CD4-positive, alpha-beta T cell (primary cell): ENCODE results near the gene SCYGR5. TPM values are rescaled to one million over a fixed set of nuclear protein-coding genes. Genes with fewer than 3 reads are reported as not detected.

Experiments
- ATAC-seq: fragments of 200-7000 bp; cut with Tn5 transposase; one replicate; pipeline ENCODE4 v1.10.0; 2022; ENCODE audit warnings: mild to moderate bottlenecking; ENCODE audit not compliant: poor library complexity
- CTCF ChIA-PET: fragments of 350-600 bp; sonication (Branson Sonifier 250); formaldehyde crosslinking; loops from one replicate; lab custom pipeline; 2021; ENCODE audit warnings: antibody characterized with exemption, inconsistent platforms; lab: Charles Lee
- POLR2A ChIA-PET: fragments of 350-600 bp; sonication (Branson Sonifier 250); formaldehyde crosslinking; loops from one replicate; lab custom pipeline; 2021; ENCODE audit warnings: antibody characterized with exemption, inconsistent platforms; lab: Charles Lee
- DNase-seq, 14 experiments: peaks; one replicate each; pipeline ENCODE4 v3.0.0-alpha.2; 2013 to 2020; ENCODE audit warnings: mixed read lengths in 2 of 14
- H3K27ac ChIP-seq, 2 donors: one replicate each; pipeline versions ENCODE4 v1.5.1 to v1.7.0; 2013; ENCODE audit warnings: low read length in 2 of 2, low read depth in 1 of 2, mild to moderate bottlenecking in 1 of 2
- H3K27me3 ChIP-seq, 2 experiments: 1 replicate in 1 of 2; 2 replicates in 1 of 2; pipeline versions ENCODE4 v1.6.1 to v1.7.0; 2013; ENCODE audit warnings: low read length in 2 of 2, control low read depth in 1 of 2, mild to moderate bottlenecking in 1 of 2, moderate library complexity in 1 of 2; ENCODE audit not compliant: insufficient read depth in 2 of 2, control insufficient read depth in 1 of 2
- H3K36me3 ChIP-seq: one replicate; pipeline ENCODE4 v1.6.1; 2013; ENCODE audit warnings: low read length, control low read depth; ENCODE audit not compliant: insufficient read depth
- H3K4me1 ChIP-seq: one replicate; pipeline ENCODE4 v1.6.1; 2013; ENCODE audit warnings: low read length, control low read depth; ENCODE audit not compliant: insufficient read depth
- H3K4me3 ChIP-seq: one replicate; pipeline ENCODE4 v1.5.1; 2013; ENCODE audit warnings: mild to moderate bottlenecking, low read length, moderate library complexity
- H3K9me3 ChIP-seq, 2 experiments: 1 replicate in 1 of 2; 2 replicates in 1 of 2; pipeline versions ENCODE4 v1.6.1 to v1.7.0; 2013; ENCODE audit warnings: low read length in 2 of 2, mild to moderate bottlenecking in 2 of 2, control low read depth in 1 of 2, moderate library complexity in 1 of 2; ENCODE audit not compliant: control insufficient read depth in 1 of 2, insufficient read depth in 1 of 2
- H3K27ac Mint-ChIP-seq: one replicate; pipeline ENCODE4 v1.8.0; 2020; ENCODE audit warnings: mixed read lengths
- H3K27me3 Mint-ChIP-seq: one replicate; pipeline ENCODE4 v1.8.0; 2021; ENCODE audit warnings: mixed read lengths
- H3K36me3 Mint-ChIP-seq: one replicate; pipeline ENCODE4 v1.8.0; 2021; ENCODE audit warnings: low read depth, mixed read lengths
- H3K4me1 Mint-ChIP-seq: one replicate; pipeline ENCODE4 v1.8.0; 2021; ENCODE audit warnings: low read depth, mixed read lengths
- H3K4me3 Mint-ChIP-seq: one replicate; pipeline ENCODE4 v1.8.0; 2020; ENCODE audit warnings: mild to moderate bottlenecking, mixed read lengths
- H3K9me3 Mint-ChIP-seq: one replicate; pipeline ENCODE4 v1.8.0; 2020; ENCODE audit warnings: mixed read lengths
- intact Hi-C, 2 experiments: fragments of 100-400 bp; cut with DNase I in 1 of 2; cut with micrococcal nuclease in 1 of 2; formaldehyde crosslinking; loops; one replicate each; pipeline versions ENCODE4 v1.15.1 to v1.9.0; 2023 to 2025; cut with DNase I, micrococcal nuclease
- total RNA-seq, 174 experiments: library from RNA in 2 of 174; stranded (reverse) in 2 of 174; gene quantifications; one replicate each; pipeline ENCODE4 v1.2.3 and lab custom pipeline; 2021 to 2026
- TF ChIP-seq, protein P1 (sequence below): fragments of 200-600 bp; IDR thresholded peaks from one replicate; pipeline ENCODE4 v1.8.0; 2022; ENCODE audit warnings: antibody characterized with exemption, mild to moderate bottlenecking

Gene SCYGR5
- total RNA-seq, 2 experiments from 2014 or later = not detected

DNA sequence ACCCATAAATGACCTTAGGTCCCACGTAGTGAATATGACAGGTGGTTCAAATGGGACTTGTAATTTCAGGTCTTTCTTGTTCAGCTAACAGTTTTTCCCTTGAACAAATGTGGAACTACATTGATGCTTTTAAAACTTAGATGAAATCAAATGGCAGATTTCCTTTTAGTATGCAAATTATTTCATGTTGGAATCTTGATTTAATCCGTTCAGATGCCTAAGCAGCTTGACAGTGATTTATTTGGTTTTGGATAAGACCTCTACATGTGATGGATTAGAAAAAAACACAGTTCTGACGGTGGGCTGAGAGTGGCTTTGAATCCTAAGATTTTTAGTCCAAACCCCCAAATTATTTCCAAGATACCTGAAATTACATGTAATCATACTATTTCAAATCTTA, 32.4 kb upstream of the SCYGR5 start:
- Histone ChIP-seq H3K4me3 (no peak overlapping the region), H3K4me1 (no peaks in the 10 kb centered on the region), H3K9me3 (no peaks in the 10 kb centered on the region), H3K27ac (no peak overlapping the region), H3K36me3 (no peaks in the 10 kb centered on the region), H3K27me3 (no peaks in the 10 kb centered on the region)
- no peak for ATAC-seq
- POLR2A ChIA-PET = no interaction called here
- DNase-seq = no peak
- intact Hi-C loops = no loop called here
- Mint-ChIP-seq H3K4me3 (no peak overlapping the region), H3K27ac (no peak overlapping the region), H3K27me3 (peaks cover 25% of the 10 kb centered on the region), H3K9me3 (no peaks in the 10 kb centered on the region), H3K4me1 (no peaks in the 10 kb centered on the region), H3K36me3 (no peaks in the 10 kb centered on the region)
- TF ChIP-seq, protein P1, sequence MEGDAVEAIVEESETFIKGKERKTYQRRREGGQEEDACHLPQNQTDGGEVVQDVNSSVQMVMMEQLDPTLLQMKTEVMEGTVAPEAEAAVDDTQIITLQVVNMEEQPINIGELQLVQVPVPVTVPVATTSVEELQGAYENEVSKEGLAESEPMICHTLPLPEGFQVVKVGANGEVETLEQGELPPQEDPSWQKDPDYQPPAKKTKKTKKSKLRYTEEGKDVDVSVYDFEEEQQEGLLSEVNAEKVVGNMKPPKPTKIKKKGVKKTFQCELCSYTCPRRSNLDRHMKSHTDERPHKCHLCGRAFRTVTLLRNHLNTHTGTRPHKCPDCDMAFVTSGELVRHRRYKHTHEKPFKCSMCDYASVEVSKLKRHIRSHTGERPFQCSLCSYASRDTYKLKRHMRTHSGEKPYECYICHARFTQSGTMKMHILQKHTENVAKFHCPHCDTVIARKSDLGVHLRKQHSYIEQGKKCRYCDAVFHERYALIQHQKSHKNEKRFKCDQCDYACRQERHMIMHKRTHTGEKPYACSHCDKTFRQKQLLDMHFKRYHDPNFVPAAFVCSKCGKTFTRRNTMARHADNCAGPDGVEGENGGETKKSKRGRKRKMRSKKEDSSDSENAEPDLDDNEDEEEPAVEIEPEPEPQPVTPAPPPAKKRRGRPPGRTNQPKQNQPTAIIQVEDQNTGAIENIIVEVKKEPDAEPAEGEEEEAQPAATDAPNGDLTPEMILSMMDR = no peak
- CTCF ChIA-PET = interaction anchor here (0.6 kb wide), 1 partner anchor 1046 kb away, joined by 3 read pairs; no protein-coding TSS in a partner anchor

DNA sequence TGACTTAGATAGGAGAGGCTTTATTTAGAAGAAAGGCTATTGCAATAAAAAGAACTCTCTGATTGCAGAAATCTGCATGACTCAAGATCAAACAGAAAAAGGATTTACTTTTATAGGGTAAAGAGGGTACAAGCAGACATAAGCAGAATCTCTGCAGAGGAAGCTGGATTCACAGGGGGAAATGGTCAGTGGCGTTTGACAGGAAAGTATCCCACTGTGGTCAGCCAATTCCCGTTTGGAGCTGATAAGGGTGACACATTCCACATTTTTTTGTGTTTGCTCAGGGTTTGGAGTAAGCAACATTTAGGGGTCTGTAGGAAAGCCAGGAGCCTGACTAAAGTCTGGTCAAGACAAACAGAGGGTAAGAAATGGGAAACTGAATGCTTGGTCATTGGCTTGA, 23.9 kb upstream of the SCYGR5 start:
- DNase-seq (no peak), ATAC-seq (no peak)
- Mint-ChIP-seq H3K4me3 (no peak overlapping the region), H3K36me3 (no peaks in the 10 kb centered on the region), H3K27me3 (peaks cover 7% of the 10 kb centered on the region), H3K27ac (no peak overlapping the region), H3K9me3 (no peaks in the 10 kb centered on the region), H3K4me1 (no peaks in the 10 kb centered on the region)
- CTCF ChIA-PET = no interaction called here
- no peaks in the 10 kb centered on the region for H3K4me1 ChIP-seq
- TF ChIP-seq, protein P1 = no peak
- no peaks in the 10 kb centered on the region for H3K9me3 ChIP-seq
- POLR2A ChIA-PET = no interaction called here
- H3K4me3 ChIP-seq = no peak overlapping the region
- no peaks in the 10 kb centered on the region for H3K36me3 ChIP-seq
- no peak overlapping the region for H3K27ac ChIP-seq
- no peaks in the 10 kb centered on the region for H3K27me3 ChIP-seq
- intact Hi-C loops = no loop called here

DNA sequence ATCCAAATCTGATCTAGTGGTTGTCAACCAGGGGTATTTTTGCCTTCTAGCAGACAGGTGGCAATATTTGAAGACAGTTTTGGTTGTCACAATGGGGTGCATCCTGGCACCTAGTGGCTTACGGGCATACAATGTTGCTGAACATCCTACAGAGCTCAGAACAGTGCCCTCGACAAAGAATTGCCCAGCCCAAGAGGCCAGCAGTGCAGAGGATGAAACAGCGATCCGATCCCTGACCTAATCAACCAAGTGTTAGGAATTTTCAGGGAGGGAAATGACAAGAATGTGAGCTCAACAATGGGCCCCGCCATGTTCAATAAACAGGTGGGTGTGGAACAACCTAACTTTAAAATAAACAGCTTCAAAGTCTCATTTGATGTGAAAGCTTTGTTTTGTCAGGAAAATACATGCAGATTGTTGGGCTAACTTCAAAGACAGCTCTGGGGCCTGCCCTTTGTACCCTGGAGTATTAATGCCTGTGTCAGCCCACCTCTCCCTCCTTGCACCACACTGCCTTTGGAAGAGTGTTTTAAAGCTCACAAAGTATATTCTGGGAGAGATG, 22.5 kb upstream of the SCYGR5 start:
- CTCF ChIA-PET = interaction anchor here (2.0 kb wide), 1 partner anchor 14 kb away, joined by 6 read pairs; no protein-coding TSS in a partner anchor
- POLR2A ChIA-PET = no interaction called here

More for the DNA sequence above, 22.5 kb upstream of the SCYGR5 start:
- no peaks in the 10 kb centered on the region for H3K4me1 ChIP-seq
- no peak overlapping the region for H3K27ac ChIP-seq
- no peak overlapping the region for H3K4me3 ChIP-seq
- TF ChIP-seq, protein P1 = no peak
- Mint-ChIP-seq H3K27me3 (peaks cover 17% of the 10 kb centered on the region), H3K27ac (no peak overlapping the region), H3K4me1 (no peaks in the 10 kb centered on the region), H3K4me3 (no peak overlapping the region), H3K36me3 (no peaks in the 10 kb centered on the region), H3K9me3 (no peaks in the 10 kb centered on the region)
- intact Hi-C loops = no loop called here
- ATAC-seq (no peak), DNase-seq (no peak)
- H3K9me3 ChIP-seq = no peaks in the 10 kb centered on the region
- H3K36me3 ChIP-seq = no peaks in the 10 kb centered on the region
- no peaks in the 10 kb centered on the region for H3K27me3 ChIP-seq
